Esophagus squamous epithelium (tissue), 4 donors: ENCODE measurements around the gene ARID2.

Experiments used
- CTCF ChIP-seq, 6 experiments: fragments of 450-650 bp in 4 of 6; fragments of 200-600 bp in 2 of 6; sonication (generic) in 2 of 6; IDR thresholded peaks; one replicate each; pipeline ENCODE4 v1.5.1; 2016 to 2019; ENCODE audit warnings: antibody characterized with exemption in 6 of 6, mild to moderate bottlenecking in 4 of 6, moderate library complexity in 4 of 6
- POLR2A ChIP-seq, 4 donors: fragments of 450-650 bp; IDR thresholded peaks; one replicate each; pipeline ENCODE4 v1.6.1; 2017; ENCODE audit warnings: antibody characterized with exemption in 4 of 4, mild to moderate bottlenecking in 4 of 4, moderate library complexity in 3 of 4

- no peak for TF ChIP-seq CTCF (IDR thresholded peaks at IDR 0.05)
- no peak for TF ChIP-seq POLR2A (IDR thresholded peaks at IDR 0.05)
Observed at GRCh38 chr12:45781080-45781479, 51.6 kb downstream of the ARID2 start.
